Right hindlimb (tissue), 1 donor: ENCODE measurements around the gene DSN1.
A peak's percentile ranks its signal among the peaks of the same experiment; 100 is the strongest.
"Not testable (repeated sequence)": the region's sequence is repeated elsewhere in the genome, so short reads cannot be mapped to it uniquely, and the experiment has no call there.

Experiments used
- DNase-seq: peaks from one replicate; pipeline ENCODE4 v3.0.0-alpha.2; 2018

The DSN1 gene, protein sequence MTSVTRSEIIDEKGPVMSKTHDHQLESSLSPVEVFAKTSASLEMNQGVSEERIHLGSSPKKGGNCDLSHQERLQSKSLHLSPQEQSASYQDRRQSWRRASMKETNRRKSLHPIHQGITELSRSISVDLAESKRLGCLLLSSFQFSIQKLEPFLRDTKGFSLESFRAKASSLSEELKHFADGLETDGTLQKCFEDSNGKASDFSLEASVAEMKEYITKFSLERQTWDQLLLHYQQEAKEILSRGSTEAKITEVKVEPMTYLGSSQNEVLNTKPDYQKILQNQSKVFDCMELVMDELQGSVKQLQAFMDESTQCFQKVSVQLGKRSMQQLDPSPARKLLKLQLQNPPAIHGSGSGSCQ

DNA sequence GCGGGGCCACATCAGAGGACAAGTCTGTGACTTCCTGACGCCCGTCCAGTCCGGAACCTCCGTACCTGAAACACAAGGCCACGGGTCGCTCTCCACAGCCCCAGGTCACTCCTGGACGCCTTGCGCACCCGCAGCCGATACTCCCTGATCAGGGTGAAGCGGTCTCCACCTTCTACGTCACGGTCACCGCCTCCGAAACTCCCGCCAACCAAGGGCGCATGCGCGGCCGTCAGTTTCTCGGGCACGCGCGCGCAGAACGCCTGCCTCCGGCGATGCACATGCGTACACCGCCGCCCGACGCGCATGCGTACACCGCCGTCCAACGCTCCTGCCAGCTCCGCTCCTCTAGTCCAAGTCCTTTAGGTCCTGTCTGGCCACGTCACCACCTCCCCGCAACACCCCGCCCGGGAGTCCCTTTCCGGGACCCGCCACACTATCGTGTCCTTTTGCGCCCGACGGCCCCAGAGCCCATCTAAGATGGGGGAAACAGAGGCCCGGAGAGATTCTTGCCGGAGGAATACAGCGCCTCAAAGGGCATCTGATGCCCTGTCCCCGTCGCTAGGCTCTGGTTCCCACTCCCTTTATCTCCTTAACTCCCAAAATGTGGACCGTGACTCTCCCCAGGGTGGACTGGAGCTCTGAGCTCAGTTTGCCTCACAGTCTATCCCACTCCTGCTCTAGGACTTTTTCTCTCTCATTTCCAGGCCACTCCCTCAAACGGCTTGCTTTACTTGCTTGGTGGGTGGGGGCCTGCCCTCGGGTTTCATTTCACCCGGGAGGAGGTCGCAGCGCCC is at the start of gene DSN1:
DSN1 (minus strand) TSS at position 167 of the 794 bp plus-strand sequence. CDS start 2,305 bp downstream, outside the sequence.
- DNase-seq = peak; percentile 99

DNA sequence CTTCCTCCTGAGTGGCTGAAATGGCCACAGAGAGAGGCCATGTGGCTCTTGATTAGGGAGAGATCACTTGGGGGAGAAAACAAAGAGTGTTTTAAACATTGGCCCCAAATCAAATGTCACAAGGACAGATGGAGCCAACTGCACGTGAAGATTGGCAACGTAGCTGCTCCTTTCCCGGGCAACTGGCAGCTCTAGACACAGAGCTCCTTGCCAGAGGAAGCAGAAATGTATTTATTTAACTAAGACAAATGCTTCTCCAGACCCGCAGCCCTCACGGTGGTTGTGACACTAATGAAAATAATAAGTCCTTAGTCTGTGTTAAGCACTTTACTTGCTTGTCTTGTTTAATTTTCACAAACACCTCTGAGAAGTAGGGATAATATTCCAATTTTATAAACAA is 49.6 kb upstream of the DSN1 start:
- no peak for DNase-seq

DNA sequence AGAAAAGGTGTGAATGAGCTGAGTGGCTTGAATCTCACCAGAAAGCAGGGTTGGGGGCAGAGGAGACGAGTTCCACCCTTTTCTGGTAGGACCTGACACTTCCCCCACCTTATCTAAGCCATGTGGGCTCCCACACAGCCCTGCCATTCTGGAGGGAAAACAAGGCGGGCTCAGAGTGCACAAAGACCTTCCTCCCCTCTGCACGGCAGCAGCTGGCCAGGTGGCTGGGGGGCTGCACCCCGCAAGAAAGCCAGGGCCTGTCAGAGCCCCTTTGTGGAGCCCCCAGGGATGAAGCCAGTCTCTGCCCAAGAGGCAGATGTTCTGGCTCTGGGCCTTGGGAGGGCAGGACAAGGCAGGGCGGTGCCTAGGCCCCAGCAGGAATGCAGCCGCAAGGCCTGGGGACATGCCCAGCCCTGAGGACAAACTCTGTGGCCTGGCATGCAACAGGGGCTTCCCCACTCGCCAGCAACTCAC is 48.4 kb upstream of the DSN1 start:
- DNase-seq = peak; percentile 56

DNA sequence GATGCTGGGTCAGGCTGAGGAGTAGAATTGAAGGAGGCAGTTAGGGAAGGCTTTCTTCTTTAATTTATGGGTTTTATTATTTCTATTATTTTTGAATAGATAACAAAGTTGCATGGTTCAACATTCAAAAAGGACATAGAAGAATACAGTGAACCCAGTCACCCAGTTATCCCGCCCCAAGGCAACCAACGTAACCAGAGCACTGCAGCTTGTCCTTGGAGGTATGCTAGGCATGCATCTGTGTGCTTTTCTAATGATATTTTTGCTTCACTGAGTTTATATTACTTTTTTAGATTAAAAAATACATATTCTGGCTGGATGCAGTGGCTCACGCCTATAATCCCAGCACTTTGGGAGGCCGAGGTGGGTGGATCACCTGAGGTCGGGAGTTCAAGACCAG is 47.4 kb upstream of the DSN1 start:
- DNase-seq = no peak

DNA sequence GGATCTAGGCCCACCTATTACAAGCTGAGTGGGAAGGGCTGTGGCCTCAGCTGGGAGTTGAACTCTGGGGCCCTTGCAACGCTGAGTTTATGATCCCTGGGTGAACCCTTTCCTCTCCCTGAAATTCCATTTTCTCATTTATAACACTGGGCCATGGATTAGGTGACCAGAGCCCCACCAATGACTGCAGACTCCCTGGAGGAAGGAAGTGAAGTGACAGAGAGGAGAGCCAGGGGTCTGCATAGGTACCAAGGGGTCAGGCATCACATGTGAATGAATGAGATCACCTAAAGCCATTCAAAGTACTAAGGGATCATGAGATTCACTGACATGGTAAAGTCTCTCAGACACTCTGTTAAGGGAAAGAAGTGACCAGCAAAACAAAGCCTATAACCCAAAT is 46.5 kb upstream of the DSN1 start:
- no peak for DNase-seq

DNA sequence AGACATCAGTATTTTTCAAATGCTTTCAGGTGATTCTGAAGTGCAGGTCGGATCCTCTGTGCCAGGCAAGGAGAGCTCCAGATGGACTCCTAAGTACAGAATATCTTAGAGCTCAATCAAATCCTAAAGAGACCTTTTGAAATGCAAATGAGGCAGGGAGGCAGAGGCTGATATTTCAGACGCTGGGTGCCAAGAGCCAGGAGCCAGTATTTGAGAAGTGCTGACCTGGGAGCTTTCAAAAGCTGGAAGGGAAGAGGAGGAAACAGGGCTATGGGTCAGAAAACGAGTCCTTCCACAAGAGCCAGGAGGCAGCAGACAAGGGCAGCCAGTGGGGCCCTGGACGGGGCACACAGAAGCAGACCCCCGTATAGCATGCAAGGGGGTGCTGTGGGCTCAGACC is 46.1 kb upstream of the DSN1 start:
- DNase-seq = no peak

DNA sequence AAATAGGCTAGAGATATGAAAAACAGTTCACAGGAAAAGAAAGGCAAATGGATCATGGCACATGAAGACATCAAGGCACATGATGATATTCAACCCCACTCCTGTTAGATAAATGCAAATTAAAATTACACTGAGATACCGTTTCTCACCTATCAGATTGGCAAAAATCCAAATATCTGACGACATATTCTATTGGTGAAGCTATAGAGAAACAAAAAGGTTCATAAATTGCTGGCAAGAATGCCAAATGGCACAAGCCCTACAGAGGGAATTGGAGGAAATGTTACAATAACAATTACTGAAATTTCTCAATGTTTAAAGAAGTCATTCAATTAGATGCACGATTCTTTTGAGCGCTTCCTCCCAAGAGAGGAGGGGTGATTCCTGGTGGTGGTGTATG is 45.3 kb upstream of the DSN1 start:
- no peak for DNase-seq

DNA sequence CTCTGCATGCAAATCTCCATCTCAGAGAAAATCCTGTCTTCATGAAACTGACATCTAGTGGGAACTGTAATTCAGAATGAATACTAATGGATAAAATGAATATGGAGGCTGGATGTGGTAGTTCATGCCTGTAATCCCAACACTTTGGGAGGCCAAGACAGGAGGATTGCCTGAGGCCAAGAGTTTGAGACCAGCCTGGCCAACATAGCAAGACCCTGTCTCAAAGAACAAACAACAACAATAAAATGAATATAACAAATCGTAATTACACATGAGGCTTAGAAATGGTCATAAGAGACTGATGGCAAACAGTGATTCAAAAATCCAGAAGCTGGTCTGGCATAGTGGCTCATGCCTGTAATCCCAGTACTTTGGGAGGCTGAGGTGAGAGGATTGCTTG is 44.6 kb upstream of the DSN1 start:
- no peak for DNase-seq

DNA sequence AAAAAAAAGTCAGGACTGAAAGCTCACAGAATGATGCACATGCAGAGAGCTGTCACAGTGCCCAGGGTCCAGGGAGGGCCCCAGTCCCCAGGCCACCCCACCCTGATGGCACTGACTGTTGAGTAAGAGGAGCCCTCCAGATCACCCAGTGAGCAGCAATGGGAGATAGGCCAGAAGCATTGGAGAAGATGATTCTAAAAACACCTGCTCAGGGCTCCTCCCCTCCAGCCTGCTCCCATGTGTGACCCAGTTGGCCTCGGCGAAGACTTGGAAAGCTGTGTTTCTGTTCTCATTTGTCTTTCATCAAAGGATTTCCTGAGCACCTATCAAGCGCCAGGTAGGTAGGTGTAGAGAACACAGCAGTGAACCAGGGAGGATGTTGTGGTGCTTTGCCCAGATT is 43.9 kb upstream of the DSN1 start:
- DNase-seq = no peak

DNA sequence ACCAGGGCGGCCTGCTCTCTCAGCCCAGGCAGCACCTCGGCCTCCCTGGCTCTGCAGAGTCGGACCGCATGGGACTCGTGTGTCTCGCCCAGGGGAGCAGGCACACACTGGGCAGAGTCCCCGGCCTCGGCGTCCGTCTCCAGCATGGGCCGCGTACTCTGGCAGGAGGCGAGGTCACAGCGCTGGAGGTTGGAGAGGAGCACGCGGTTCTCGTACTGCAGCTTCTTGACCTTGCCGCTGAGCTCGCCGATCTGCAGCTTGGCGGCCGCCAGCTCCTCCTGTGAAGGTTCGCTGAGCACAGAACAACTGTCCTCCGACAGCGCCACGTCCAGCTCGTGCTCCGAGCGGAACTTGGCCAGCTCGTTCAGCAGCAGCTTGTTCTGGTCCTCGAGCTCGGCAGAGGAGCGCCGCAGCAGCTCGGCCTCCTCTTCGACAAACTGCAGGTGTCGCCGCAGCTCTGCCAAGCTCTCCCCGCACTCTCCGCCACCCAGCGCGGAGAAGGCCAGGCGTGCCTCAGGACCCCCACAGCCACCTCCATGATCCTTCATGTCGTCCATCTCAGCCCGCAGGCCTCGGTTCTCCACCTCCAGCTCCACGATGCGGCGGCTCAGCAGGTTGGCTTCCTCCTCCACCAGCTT is 42.0 kb upstream of the DSN1 start:
- no peak for DNase-seq

DNA sequence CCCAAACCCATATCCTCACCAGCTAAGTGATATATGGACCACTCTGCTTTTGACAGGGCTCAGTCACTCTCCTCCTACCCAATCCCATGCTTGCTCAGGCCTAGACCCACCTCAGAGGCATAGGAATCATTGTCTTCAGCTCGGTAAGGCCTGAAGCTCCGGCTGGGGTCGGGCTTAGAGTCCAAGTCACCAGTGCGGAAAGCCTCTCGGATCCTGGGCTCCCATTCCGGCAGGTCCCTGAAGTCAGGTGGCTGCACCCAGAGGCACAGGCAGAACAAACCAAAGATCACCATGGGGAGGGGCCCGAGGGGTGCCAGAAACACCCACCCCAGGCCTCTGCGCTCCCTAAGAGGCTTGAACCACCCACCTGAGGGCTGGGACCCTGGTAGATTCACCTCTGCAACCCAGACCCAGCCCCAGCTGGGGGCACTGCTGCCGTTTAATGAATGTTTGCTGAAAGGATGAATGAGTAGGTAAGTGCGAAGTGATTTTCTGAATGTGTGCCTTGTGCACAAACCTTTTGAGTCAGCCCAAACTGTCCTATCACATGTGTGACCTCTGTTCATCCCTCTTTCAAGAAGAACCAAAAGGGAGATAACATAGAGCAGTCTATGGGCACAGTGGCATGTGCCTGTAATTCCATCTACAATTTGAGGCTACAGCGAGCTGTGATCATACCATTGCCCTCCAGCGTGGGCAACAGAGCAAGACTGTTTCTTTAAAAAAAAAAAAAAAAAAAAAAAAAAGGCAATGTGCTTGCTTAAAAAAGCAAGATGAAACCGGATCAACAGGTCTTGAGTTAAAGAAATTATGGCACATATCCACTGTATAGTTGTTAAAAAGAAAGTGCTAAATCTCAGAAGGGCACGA is 39.3 kb upstream of the DSN1 start:
- no peak for DNase-seq

DNA sequence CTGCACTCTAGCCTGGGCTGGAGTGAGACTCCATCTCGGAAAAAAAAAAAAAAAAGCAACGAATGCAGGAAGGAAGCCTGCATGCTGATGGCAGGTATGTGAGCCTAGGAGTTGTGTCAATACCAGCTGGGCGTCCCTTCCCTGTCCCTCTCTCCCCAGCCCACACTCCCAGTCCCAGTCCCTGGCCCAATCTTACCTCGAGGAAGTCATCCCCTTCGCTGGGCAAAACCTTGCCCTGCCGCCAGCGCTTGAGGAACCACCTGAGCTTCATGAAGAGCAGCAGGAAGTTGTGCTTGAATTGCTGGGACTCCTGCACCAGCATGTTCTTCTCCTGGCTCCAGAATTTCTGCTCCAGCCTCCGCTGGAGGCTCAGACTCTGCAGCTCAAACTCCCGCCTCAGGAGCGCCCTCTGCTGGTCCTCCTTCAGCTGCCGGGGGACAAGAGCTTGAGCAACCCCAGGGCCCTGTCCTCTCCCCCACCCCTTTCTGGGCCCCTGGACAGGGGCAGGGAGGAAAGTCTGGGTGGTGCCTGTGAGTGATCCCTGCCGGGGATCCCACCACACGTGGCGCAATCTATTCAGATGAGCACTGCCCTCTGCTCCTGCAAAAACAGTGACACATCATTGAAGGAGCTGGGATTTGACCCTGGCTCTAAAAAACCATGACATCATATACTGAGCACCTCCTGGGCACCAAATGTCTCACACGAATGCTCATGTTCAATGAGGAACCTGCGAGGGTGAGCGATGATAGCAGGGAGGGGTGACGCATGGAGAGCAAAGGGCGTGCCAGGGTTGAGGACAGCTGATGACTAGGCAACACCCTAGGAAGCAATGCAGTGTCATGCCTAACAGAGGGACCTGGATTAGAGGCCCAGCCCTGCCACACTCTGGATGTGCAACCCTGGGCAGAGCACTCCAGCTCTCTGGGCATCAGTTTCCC is 35.0 kb upstream of the DSN1 start:
- no peak for DNase-seq

DNA sequence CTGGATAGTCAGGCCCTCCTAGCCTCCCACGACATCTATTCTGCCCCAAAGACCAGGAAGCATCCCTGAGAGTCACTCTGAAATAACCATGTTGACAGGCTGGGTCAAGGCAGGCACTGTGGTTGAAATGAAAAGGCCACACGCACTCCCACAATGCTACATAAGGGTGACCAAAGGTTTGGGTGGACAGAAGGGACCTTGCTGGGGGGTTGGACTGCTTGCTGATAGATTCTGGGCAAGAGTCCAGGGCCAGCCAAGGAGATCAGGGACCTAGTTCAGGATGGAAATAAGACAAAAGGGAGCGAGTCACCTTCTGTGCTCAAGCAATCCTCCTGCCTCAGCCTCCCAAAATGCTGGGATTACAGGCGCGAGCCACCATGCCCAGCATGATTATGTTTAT is 32.5 kb upstream of the DSN1 start:
- no peak for DNase-seq

DNA sequence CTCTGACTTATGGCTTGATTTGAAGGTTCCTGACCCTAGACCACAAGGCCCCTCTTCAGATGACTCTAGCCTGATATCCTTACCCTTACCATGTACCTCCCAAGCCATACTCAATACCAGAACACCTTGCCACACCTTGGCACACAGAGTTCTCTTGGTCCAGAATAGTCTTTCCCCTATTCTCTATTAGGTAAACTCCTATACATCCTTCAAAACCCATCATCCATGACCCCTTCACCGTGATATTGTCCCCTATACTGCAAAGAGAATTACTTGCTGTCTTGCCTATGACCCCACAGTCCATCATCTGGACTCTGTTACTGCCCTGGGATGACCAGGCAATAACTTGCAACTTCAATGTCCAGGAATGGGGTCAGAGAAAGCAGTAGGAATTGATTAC is 31.8 kb upstream of the DSN1 start:
- no peak for DNase-seq

DNA sequence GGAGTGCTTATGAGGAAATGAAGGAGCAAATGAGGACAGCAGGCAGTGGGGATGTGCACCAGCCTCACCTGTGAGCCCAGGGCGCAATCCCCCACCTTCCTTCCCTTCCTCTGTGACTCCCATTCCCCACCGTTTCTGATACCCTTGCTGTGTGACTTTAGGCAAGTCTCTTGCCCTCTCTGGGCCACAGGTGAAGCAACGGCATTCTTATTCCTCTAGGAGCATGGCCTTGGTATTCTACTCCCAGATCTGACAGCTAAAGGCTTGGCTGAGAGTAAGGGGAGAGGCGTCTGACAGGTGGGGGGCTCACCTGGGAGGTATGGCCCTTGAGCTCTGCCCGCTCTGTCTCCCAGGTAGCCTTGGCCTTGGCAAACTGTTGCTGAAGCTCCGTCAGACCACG is 30.9 kb upstream of the DSN1 start:
- DNase-seq = no peak

DNA sequence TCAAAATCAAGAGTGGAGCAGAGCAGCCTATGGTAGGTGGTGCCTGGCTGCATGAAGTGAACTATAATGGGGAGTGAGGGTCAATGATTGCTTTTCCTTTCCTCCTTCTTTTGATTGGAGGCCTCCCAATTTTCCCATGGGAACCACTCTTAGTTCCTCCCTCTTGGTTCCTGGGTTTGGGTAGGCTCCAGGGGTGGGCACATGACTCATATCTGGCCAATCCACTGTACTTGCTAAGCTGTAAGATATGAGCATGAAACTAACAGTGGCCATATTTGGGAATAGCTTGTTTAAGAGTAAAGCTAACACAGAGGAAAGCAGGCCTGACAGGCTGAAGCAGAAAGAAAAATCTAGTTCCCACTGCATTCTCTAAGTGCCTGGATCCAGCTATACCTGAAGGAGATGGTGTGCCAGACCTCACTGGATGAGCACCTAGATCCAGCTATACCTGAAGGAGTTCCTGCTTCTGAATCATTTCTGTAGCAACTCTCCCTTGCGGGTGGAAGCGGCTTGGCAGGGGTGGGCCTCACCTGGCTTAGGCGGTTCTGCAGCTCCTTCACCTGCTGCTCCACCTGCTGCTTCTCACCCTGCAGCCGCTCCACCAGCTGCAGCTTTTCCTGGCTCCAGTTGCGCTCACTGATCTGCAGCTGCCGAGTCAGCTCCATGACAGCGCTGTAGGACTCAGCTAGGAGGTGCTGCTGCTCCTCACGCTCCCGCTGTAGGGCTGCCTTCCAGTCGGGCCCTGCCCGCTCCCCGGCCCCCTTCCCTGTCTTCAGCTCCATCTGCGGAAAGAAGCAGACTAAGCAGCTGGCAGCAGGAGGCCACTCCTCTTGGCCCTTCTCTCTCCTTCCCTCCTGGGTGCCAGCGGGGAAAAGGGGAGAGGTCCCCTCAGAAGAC is 29.0 kb upstream of the DSN1 start:
- DNase-seq = no peak

DNA sequence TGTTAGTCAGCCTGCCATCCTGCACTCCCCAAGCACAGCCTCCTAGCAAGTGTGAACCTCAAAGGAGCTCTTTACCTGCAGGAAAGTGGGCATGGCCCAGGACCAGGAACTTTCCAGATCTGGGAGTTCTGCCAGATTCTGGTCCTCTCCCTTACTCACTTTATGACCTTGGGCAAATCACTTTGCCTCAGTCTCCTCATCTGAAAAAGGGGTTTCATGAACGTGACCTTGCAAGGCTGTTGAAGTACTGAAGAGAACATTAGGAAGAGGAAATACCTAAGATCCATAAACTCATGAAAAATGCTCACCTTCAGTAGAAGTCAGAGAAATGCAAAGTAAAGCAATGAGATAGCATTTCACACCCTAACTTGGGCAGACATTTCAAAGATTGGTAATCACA is 26.8 kb upstream of the DSN1 start:
- no peak for DNase-seq

DNA sequence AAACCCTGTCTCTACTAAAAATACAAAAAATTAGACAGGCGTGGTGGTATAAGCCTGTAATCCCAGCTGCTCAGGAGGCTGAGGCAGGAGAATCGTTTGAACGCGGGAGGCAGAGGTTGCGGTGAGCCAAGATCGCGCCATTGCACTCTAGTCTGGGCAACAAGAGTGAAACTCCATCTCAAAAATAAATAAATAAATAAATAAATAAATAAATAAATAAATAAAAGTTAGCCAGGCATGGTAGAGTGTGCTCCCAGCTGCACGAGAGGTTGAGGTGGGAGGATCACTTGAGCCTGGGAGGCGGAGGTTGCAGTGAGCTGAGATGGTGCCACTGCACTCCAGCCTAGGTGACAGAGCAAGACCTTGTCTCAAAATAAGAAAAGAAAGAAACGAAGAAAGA is 25.8 kb upstream of the DSN1 start:
- not testable (repeated sequence) for DNase-seq

DNA sequence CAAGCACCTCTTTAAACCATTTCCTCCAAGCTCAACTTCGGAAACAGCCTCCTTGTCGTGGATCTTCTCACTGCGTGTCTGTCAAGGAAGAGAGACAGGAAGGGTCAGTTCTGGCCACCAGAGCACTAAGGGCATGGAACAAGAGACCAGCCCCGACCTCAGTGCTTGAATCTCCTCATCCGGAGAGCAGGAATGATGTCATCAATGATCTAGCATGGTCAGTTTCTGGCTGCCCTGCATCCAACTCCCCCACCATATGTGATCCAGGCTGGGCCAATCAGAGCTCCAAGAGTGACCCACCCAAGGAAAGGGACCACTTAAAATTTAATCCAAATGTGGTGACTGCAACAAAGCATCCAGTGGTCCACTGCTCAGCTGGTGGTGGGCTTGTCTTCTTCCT is 23.3 kb upstream of the DSN1 start:
- DNase-seq = no peak

DNA sequence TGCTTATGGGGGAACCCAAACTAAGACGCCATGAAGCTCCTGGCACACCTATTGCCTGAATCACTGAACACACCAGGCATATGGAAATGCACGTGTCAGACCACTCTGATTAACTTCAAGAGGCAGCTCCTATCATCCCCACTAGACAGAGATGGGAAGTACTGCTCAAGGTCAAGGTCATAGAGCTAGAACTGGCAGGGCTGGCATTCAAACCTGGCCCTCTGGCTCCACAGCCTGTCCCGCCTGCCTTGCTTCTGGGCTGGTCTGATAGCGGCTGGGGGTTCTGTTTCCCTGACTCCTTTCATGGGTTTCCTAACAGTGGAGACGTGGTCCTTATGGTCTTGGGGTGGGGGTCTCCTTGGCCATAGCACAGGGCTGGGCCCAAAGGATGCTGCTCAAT is 22.6 kb upstream of the DSN1 start:
- DNase-seq = no peak

DNA sequence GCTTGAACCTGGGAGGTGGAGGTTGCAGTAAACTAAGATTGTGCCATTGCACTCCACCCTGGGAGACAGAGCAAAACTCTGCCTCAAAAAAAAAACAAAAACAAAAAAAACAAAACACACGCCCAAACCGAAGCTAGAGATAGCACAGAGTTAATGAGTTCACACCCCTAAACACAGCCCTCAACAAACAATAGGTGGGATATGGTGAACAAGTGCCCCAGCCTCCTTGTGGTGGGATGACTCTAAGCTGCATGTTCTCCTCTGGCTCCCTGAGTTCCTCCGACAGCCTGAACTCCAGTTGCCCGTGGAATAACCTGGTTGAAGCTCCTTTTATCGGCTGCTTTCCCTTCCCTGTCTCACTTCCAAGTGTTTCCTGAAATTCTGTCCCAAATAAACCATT is 22.1 kb upstream of the DSN1 start:
- DNase-seq = no peak
